Measurements from ENCODE around the gene AMBP.

The AMBP gene

GRCh38 chr9:114112325-114112724 is 34.2 kb upstream of the AMBP start:
- no peak for DNase-seq (ENCODE audit: low read depth)
- no peak for TF ChIP-seq CTCF (conservative IDR thresholded peaks at IDR 0.05; ENCODE audit: low read depth, low read length)

GRCh38 chr9:114110180-114110579 is 32.1 kb upstream of the AMBP start:
- DNase-seq (ENCODE audit: low read depth) = peak; percentile 22
- TF ChIP-seq CTCF (conservative IDR thresholded peaks at IDR 0.05; ENCODE audit: low read depth, low read length) = no peak
- no peak overlapping the region for H3K4me3 ChIP-seq (ENCODE audit: low read depth, low read length)

More at GRCh38 chr9:114112325-114112724, 34.2 kb upstream of the AMBP start:
- H3K4me3 ChIP-seq (ENCODE audit: low read depth, low read length) = no peak overlapping the region

- H3K4me3 ChIP-seq (ENCODE audit: low read depth, low read length) = no peak overlapping the region
- TF ChIP-seq CTCF (conservative IDR thresholded peaks at IDR 0.05; ENCODE audit: low read depth, low read length) = no peak
- no peak for DNase-seq (ENCODE audit: low read depth)
Observed at GRCh38 chr9:114109124-114109523, 31.0 kb upstream of the AMBP start.

GRCh38 chr9:114108016-114108833 is 30.1 kb upstream of the AMBP start:
- peak; percentile 85 for DNase-seq (ENCODE audit: low read depth)

GRCh38 chr9:114107286-114108001 is 29.3 kb upstream of the AMBP start:
- no peak overlapping the region for H3K4me3 ChIP-seq (ENCODE audit: low read depth, low read length)
- TF ChIP-seq CTCF (conservative IDR thresholded peaks at IDR 0.05; ENCODE audit: low read depth, low read length) = no peak
- no peak for DNase-seq (ENCODE audit: low read depth)

More at GRCh38 chr9:114108016-114108833, 30.1 kb upstream of the AMBP start:
- H3K4me3 ChIP-seq (ENCODE audit: low read depth, low read length) = no peak overlapping the region
- peak; percentile 99 for TF ChIP-seq CTCF (conservative IDR thresholded peaks at IDR 0.05; ENCODE audit: low read depth, low read length)

- no peak for TF ChIP-seq CTCF (conservative IDR thresholded peaks at IDR 0.05; ENCODE audit: low read depth, low read length)
- DNase-seq (ENCODE audit: low read depth) = no peak
- no peak overlapping the region for H3K4me3 ChIP-seq (ENCODE audit: low read depth, low read length)
Observed at GRCh38 chr9:114105236-114105635, 27.1 kb upstream of the AMBP start.
